ENCODE measurements around the gene PDPR. TPM values are rescaled to one million over a fixed set of nuclear protein-coding genes. Genes with fewer than 3 reads are reported as not detected.
"Not testable (repeated sequence)": the region's sequence is repeated elsewhere in the genome, so short reads cannot be mapped to it uniquely, and the experiment has no call there.

The PDPR gene
- total RNA-seq, result 10 to 100 TPM; 22.6 to 41.9 (median 29.7) TPM

DNA sequence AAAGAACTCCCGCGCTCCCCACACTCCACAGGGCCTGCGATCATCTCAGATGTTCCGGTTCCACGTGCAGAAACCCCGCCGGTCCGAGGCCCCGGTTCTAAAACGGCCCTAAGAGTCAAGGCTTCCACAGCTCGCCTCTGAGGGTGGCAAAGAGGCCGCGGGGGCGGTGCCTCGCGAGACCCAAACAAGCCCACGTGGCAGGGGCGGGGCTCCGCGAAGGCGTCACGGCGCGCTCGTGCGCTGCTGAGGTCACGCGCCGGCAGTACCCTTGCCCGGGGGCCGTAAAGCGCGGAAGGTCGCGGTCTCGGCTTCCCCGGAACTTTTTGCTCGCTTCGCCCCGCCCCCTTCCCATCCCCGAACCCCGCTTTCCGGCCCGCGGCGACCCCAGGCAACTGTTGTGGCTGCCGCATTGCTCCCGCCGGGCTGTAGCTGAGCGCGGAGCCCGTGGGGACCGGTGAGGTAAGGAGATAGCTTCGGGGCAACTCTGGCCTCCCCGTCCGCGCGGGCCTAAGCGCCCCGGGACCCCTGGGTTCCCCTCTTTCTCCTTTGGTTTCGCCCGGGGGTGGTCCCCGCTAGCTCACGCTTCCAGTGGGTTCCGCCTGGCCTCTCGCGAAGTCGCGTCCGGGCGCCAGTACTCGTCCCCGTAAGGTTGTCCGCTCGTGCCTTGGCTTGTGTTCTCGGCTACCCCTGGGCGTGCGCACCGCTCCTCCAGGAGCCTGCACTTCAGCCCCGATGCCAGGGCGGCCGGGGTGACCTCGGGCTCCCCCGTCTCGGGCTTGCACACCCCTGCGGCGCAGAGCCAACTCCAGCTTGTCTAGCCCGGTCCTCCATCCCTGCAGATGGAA is at the start of gene PDPR:
Gene PDPR (plus strand): TSS at position 351 of the 845 bp plus-strand sequence. CDS start 6,161 bp downstream, outside the sequence.
- H3K36me3 ChIP-seq; H3K9me3 ChIP-seq; H3K27me3 ChIP-seq; intact Hi-C loops (cut with DNase I): not testable (repeated sequence)
- peak in 1 of 2 donors; percentile 64 for TF ChIP-seq POLR2A (IDR thresholded peaks at IDR 0.05)
- peaks cover 19 to 20% of the 10 kb centered on the region in 2 donors for H3K4me1 ChIP-seq
- peak within 1 kb of the TSS; percentile 28 to 89 (median 59) for H3K4me3 ChIP-seq (replicated peaks in 1 of 3)
- peak; percentile 96 for DNase-seq
- H3K27ac ChIP-seq, result peak within 1 kb of the TSS; percentile 53 to 76 (median 68)
- WGBS, 2 donors, result 0% methylated on average over 2 to 14 of the region's 88 CpGs

GRCh38 chr16:70064841-70065370 is 49.2 kb upstream of the PDPR start:
- 1 to 2% methylated on average over 18 to 20 of the region's 22 CpGs for WGBS, 2 donors
- H3K27me3 ChIP-seq; H3K9me3 ChIP-seq; intact Hi-C loops (cut with DNase I); H3K36me3 ChIP-seq: not testable (repeated sequence)
- peak in 1 of 2 donors; percentile 47 for TF ChIP-seq POLR2A (IDR thresholded peaks at IDR 0.05)
- peak in 2 of 6 experiments; percentile 7 to 18 for TF ChIP-seq CTCF (IDR thresholded peaks at IDR 0.05)
- DNase-seq, result peak; percentile 77 to 80
- H3K27ac ChIP-seq, result peak overlapping the region; percentile 80 to 89 (median 83)
- peaks cover 5 to 10% of the 10 kb centered on the region in 2 donors for H3K4me1 ChIP-seq
- H3K4me3 ChIP-seq (replicated peaks in 1 of 3), result peak overlapping the region; percentile 33 to 64 (median 63)

GRCh38 chr16:70065376-70065745 is 48.8 kb upstream of the PDPR start:
- Histone ChIP-seq H3K4me1 (peaks cover 5 to 10% of the 10 kb centered on the region in 2 donors), H3K4me3 (replicated peaks in 1 of 3) (peak overlapping the region; percentile 33 to 64 (median 63)), H3K27ac (peak overlapping the region; percentile 80 to 89 (median 83))
- 0 to 2% methylated on average over 3 to 9 of the region's 40 CpGs for WGBS, 2 donors
- intact Hi-C loops (cut with DNase I); H3K36me3 ChIP-seq; H3K9me3 ChIP-seq; H3K27me3 ChIP-seq; DNase-seq: not testable (repeated sequence)

DNA sequence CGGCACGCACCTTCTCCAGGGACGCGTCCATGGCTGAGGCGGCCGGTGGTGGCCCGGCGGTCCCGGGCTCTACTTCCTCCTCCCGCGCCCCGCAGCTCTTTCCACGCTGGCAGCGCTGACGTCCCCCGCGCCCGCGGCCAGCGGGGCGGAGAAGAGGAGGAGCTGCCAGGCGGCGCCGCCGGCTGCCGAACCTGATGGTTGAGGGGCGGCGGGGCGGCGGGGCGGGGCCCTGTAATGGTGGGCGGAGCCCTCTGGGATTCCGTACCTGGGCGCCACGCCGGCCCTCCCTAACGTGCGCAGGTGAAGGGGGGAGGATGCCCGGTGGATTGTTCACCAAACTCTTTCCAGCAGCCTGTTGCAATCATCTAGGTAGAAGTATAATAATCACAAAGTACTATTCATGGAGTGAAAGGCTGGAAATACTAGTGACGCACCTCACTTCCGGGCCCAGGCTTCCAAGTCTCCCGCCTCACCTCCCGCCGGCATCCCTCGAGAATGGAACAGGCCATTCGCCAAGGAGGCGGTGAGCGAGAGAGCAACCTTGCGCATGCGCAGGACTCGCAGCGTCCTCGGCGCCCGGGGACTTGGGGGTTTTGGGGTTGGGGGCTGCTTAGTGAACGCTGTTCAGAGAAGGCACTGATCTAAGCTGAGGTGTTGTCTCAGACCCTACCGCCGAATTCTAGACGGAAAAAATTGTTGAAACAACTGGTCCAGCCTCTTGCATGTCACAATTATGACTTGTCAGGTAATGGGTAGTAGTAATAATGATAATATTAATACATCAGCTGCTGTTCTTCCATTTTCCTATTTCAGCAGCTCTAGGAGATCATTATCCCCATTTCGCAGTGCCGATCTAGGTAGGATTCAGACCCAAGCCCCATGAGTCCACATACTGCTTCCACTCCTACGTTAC is 48.1 kb upstream of the PDPR start:
- H3K27ac ChIP-seq, result peak overlapping the region; percentile 80 to 89 (median 83)
- H3K4me1 ChIP-seq, result peaks cover 5 to 10% of the 10 kb centered on the region in 2 donors
- intact Hi-C loops (cut with DNase I); H3K9me3 ChIP-seq; H3K36me3 ChIP-seq; H3K27me3 ChIP-seq: not testable (repeated sequence)
- TF ChIP-seq POLR2A (IDR thresholded peaks at IDR 0.05), result peak in 1 of 2 donors; percentile 83
- peak; percentile 94 to 96 for DNase-seq
- H3K4me3 ChIP-seq (replicated peaks in 1 of 3), result peak overlapping the region; percentile 33 to 64 (median 63)
- 1% methylated on average over 17 to 33 of the region's 62 CpGs for WGBS, 2 donors

DNA sequence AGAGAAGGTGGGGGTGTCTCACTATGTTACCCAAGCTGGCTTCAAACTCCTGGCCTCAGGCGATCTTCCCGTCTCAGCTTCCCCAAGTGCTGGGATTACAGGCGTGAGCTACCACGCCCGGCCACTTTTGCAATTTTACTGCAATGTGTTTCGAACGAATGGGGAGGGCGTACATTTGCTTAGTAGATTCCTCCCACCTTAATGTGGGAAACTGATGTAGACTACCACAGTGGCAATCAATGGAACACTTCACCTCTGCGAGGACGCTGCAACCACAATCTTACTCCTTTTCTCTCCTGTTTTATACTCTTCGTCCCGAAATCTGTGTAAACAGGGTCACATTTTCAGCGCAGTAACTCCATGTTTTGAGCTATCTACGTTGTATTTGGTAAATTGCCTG is 47.4 kb upstream of the PDPR start:
- intact Hi-C loops (cut with DNase I); H3K9me3 ChIP-seq; H3K27me3 ChIP-seq; H3K36me3 ChIP-seq; DNase-seq; H3K27ac ChIP-seq: not testable (repeated sequence)
- Histone ChIP-seq H3K4me3 (replicated peaks in 1 of 3) (peak overlapping the region in 1 of 3 donors; percentile 64), H3K4me1 (peaks cover 5 to 10% of the 10 kb centered on the region in 2 donors)
- WGBS, 2 donors, result 15 to 24% methylated on average over 14 of the region's 14 CpGs

GRCh38 chr16:70079081-70079480 is 35.1 kb upstream of the PDPR start:
- DNase-seq; H3K36me3 ChIP-seq; intact Hi-C loops (cut with DNase I); H3K9me3 ChIP-seq; H3K4me1 ChIP-seq; H3K4me3 ChIP-seq (replicated peaks in 1 of 3); H3K27me3 ChIP-seq; H3K27ac ChIP-seq: not testable (repeated sequence)
- WGBS, 2 donors, result 88 to 96% methylated on average over 5 to 9 of the region's 9 CpGs

GRCh38 chr16:70081219-70081618 is 32.9 kb upstream of the PDPR start:
- WGBS, 2 donors, result 81 to 88% methylated on average over 7 of the region's 7 CpGs
- intact Hi-C loops (cut with DNase I), result not testable (repeated sequence)

DNA sequence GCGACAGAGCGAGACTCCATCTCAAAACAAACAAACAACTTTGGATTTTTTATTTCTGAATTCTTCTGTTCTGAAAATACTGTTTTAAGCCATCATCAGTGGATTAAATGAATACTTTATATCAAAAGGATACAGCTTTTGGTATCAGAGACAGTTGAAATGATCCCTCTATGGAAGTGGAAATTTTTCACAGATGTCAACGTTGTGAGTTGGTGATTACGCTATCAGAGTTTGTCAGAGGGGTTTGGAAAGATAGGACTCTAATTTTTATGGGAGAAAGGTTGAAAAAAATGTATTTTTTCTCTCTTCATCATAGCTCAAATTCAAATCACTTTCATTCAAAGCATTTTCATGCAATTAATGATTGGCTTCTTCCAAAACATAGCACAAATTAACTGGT is 30.2 kb upstream of the PDPR start:
- H3K4me3 ChIP-seq (replicated peaks in 1 of 3); DNase-seq; H3K9me3 ChIP-seq; H3K4me1 ChIP-seq; H3K27ac ChIP-seq; intact Hi-C loops (cut with DNase I); H3K36me3 ChIP-seq; H3K27me3 ChIP-seq: not testable (repeated sequence)
- WGBS, 2 donors, result 82 to 90% methylated on average over 4 of the region's 4 CpGs

More at GRCh38 chr16:70081219-70081618, 32.9 kb upstream of the PDPR start:
- not testable (repeated sequence) for H3K4me3 ChIP-seq (replicated peaks in 1 of 3); H3K4me1 ChIP-seq; DNase-seq; H3K36me3 ChIP-seq; H3K9me3 ChIP-seq; H3K27ac ChIP-seq; H3K27me3 ChIP-seq

DNA sequence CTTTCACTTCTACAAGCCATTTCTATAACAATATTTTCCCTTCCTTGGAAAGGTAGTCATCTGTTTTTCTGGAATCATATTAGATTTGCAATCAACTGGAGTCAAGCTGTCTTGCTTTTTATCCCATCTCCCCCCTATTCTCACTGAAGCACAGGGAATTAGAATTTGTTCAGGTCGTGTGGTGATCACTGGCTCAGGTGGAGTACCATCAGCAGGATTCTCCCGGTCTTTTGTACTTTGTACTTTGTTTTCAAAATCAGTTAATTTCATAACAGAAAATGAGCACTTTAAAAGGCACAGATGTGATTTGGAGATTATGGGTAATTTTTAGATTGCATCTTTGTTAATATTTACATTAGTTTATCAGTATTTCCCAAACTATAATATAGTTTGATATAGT is 26.0 kb upstream of the PDPR start:
- H3K36me3 ChIP-seq; H3K4me1 ChIP-seq; H3K27ac ChIP-seq; H3K4me3 ChIP-seq (replicated peaks in 1 of 3); intact Hi-C loops (cut with DNase I); DNase-seq; H3K27me3 ChIP-seq; H3K9me3 ChIP-seq: not testable (repeated sequence)
- WGBS, 2 donors, result 66 to 71% methylated on average over 2 of the region's 2 CpGs

DNA sequence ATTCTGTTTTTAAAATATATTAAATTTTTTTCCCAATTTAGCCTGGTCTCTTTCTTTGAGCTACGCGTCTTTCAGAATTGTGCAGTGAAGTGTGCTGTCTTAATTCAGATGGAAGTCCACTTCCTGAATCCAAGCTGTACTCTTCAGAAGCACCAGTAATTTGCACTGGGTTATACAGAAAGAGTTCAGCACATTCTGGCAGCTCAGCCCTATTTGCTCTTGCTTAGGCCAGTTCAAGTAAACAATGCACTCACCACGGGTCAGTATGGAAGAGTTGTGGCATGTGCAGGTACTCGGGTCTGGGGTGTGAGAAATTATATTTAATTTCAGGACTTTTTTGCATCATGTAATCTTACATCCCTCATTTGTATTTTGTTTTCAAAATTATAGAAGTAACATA is 25.3 kb upstream of the PDPR start:
- H3K4me1 ChIP-seq; H3K36me3 ChIP-seq; intact Hi-C loops (cut with DNase I); DNase-seq; H3K9me3 ChIP-seq; H3K4me3 ChIP-seq (replicated peaks in 1 of 3); H3K27me3 ChIP-seq; H3K27ac ChIP-seq: not testable (repeated sequence)
- WGBS, 2 donors, result 60% methylated on average over 1 of the region's 4 CpGs; no CpG with 5 or more reads in 1 of the 2 donors

GRCh38 chr16:70089289-70089688 is 24.8 kb upstream of the PDPR start:
- H3K9me3 ChIP-seq; intact Hi-C loops (cut with DNase I); H3K36me3 ChIP-seq; H3K4me1 ChIP-seq; DNase-seq; H3K4me3 ChIP-seq (replicated peaks in 1 of 3); H3K27ac ChIP-seq; H3K27me3 ChIP-seq: not testable (repeated sequence)
- 82 to 90% methylated on average over 4 to 6 of the region's 6 CpGs for WGBS, 2 donors

All from thyroid gland (tissue), 4 donors.